Nephron (organoid): ENCODE measurements around the gene PLXNA3.

Source experiments
- H3K27ac Mint-ChIP-seq, 3 experiments: 2 replicates each; pipeline ENCODE4 v1.8.0; 2020; ENCODE audit warnings: mixed read lengths in 3 of 3, mild to moderate bottlenecking in 2 of 3, moderate library complexity in 1 of 3
- H3K27me3 Mint-ChIP-seq: 2 replicates; pipeline ENCODE4 v1.8.0; 2021; ENCODE audit warnings: low read depth, mild to moderate bottlenecking, moderate library complexity, mixed read lengths
- H3K36me3 Mint-ChIP-seq: 2 replicates; pipeline ENCODE4 v1.8.0; 2020; ENCODE audit warnings: low read depth, mixed read lengths
- H3K4me1 Mint-ChIP-seq: 2 replicates; pipeline ENCODE4 v1.8.0; 2020; ENCODE audit warnings: mixed read lengths
- H3K4me3 Mint-ChIP-seq, 3 experiments: 2 replicates each; pipeline ENCODE4 v1.8.0; 2020; ENCODE audit warnings: mild to moderate bottlenecking in 3 of 3, mixed read lengths in 3 of 3, moderate library complexity in 2 of 3
- H3K9me3 Mint-ChIP-seq: 2 replicates; pipeline ENCODE4 v1.8.0; 2020; ENCODE audit warnings: mixed read lengths
- TF ChIP-seq, protein P1 (sequence below), 3 experiments: fragments of 200-600 bp; sonication (generic); IDR thresholded peaks; one replicate each; pipeline ENCODE4 v1.5.0; 2021; ENCODE audit warnings: antibody characterized with exemption in 3 of 3; ENCODE audit not compliant: unreplicated experiment in 3 of 3

The PLXNA3 gene

DNA sequence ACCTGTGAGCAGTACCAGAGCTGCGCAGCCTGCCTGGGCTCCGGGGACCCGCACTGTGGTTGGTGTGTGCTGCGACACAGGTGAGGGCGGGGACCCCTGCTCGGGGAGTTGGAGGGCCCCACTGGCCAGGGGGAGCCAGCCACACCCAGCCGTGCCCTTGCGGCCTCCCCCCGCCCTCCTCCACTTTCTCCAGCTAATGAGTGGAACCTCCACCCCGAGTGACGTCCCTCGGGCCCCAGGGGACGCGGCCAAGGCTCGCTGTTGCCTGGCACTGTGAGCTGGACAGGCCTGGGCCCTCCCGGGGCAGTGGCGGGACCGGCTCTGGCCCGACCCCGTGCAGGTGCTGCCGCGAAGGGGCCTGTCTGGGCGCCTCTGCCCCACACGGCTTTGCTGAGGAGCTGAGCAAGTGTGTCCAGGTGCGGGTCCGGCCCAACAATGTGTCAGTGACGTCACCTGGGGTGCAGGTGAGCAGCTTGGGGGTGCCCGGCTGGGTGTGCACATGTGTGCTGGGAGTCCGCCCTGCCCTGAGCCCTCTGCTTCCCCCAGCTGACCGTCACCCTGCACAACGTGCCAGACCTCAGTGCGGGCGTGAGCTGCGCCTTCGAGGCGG lies 5.6 kb downstream of the PLXNA3 start:
- no peak overlapping the region for H3K27ac Mint-ChIP-seq
- no peaks in the 10 kb centered on the region for H3K27me3 Mint-ChIP-seq
- H3K36me3 Mint-ChIP-seq = peaks cover 17% of the 10 kb centered on the region
- TF ChIP-seq, protein P1, sequence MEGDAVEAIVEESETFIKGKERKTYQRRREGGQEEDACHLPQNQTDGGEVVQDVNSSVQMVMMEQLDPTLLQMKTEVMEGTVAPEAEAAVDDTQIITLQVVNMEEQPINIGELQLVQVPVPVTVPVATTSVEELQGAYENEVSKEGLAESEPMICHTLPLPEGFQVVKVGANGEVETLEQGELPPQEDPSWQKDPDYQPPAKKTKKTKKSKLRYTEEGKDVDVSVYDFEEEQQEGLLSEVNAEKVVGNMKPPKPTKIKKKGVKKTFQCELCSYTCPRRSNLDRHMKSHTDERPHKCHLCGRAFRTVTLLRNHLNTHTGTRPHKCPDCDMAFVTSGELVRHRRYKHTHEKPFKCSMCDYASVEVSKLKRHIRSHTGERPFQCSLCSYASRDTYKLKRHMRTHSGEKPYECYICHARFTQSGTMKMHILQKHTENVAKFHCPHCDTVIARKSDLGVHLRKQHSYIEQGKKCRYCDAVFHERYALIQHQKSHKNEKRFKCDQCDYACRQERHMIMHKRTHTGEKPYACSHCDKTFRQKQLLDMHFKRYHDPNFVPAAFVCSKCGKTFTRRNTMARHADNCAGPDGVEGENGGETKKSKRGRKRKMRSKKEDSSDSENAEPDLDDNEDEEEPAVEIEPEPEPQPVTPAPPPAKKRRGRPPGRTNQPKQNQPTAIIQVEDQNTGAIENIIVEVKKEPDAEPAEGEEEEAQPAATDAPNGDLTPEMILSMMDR (IDR thresholded peaks at IDR 0.05; ENCODE audit: unreplicated experiment in 3 of 3) = no peak
- H3K9me3 Mint-ChIP-seq = peaks cover 12% of the 10 kb centered on the region
- no peak overlapping the region for H3K4me3 Mint-ChIP-seq
- H3K4me1 Mint-ChIP-seq = no peaks in the 10 kb centered on the region

- no peaks in the 10 kb centered on the region for H3K4me1 Mint-ChIP-seq
- no peak overlapping the region for H3K27ac Mint-ChIP-seq
- no peak overlapping the region for H3K4me3 Mint-ChIP-seq
- H3K36me3 Mint-ChIP-seq = peaks cover 17% of the 10 kb centered on the region
- TF ChIP-seq, protein P1 (IDR thresholded peaks at IDR 0.05; ENCODE audit: unreplicated experiment in 3 of 3) = no peak
- H3K27me3 Mint-ChIP-seq = no peaks in the 10 kb centered on the region
- H3K9me3 Mint-ChIP-seq = peaks cover 12% of the 10 kb centered on the region
Measured at GRCh38 chrX:154464806-154465365, 6.8 kb downstream of the PLXNA3 start.

DNA sequence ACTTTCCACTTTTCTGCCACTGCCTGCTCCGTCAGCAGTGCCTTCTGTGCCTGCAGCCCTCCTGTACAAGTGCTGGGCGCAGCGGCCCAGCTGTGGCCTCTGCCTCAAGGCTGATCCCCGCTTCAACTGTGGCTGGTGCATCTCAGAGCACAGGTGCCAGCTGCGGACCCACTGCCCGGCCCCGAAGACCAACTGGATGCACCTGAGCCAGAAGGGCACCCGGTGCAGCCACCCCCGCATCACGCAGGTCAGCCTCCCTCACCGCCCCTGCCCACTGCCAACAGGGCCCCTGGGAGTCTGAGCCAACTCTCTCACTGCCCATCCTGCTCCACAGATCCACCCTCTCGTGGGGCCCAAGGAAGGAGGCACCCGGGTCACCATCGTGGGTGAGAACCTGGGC lies 7.5 kb downstream of the PLXNA3 start:
- Mint-ChIP-seq H3K27me3 (no peaks in the 10 kb centered on the region), H3K27ac (no peak overlapping the region), H3K4me3 (no peak overlapping the region), H3K36me3 (peaks cover 22% of the 10 kb centered on the region), H3K9me3 (peaks cover 12% of the 10 kb centered on the region), H3K4me1 (no peaks in the 10 kb centered on the region)
- TF ChIP-seq, protein P1 (IDR thresholded peaks at IDR 0.05; ENCODE audit: unreplicated experiment in 3 of 3) = no peak

- peaks cover 27% of the 10 kb centered on the region for H3K36me3 Mint-ChIP-seq
- H3K27ac Mint-ChIP-seq = no peak overlapping the region
- H3K4me3 Mint-ChIP-seq = no peak overlapping the region
- peaks cover 10% of the 10 kb centered on the region for H3K9me3 Mint-ChIP-seq
- no peaks in the 10 kb centered on the region for H3K27me3 Mint-ChIP-seq
- no peaks in the 10 kb centered on the region for H3K4me1 Mint-ChIP-seq
- TF ChIP-seq, protein P1 (IDR thresholded peaks at IDR 0.05; ENCODE audit: unreplicated experiment in 3 of 3) = no peak
Measured at GRCh38 chrX:154466036-154466435, 8.0 kb downstream of the PLXNA3 start.

DNA sequence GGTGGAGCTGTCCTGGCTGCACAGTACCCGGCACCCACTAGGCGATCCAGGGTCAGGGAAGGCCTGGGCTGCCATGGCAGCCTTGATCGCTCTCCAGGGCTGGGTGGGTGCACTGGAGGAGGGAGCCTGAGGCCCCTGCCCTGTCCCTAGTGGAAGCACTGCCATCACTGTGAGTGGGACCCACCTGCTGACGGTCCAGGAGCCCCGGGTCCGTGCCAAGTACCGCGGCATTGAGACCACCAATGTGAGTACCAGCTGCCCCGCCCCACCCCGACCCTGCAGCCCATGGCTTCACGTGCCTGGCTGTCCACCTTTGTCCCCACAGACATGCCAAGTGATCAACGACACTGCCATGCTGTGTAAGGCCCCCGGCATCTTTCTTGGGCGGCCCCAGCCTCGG lies 8.8 kb downstream of the PLXNA3 start:
- H3K9me3 Mint-ChIP-seq = peaks cover 7% of the 10 kb centered on the region
- no peaks in the 10 kb centered on the region for H3K27me3 Mint-ChIP-seq
- no peak overlapping the region for H3K27ac Mint-ChIP-seq
- no peak overlapping the region for H3K4me3 Mint-ChIP-seq
- peaks cover 23% of the 10 kb centered on the region for H3K36me3 Mint-ChIP-seq
- TF ChIP-seq, protein P1 (IDR thresholded peaks at IDR 0.05; ENCODE audit: unreplicated experiment in 3 of 3) = no peak
- H3K4me1 Mint-ChIP-seq = no peaks in the 10 kb centered on the region

DNA sequence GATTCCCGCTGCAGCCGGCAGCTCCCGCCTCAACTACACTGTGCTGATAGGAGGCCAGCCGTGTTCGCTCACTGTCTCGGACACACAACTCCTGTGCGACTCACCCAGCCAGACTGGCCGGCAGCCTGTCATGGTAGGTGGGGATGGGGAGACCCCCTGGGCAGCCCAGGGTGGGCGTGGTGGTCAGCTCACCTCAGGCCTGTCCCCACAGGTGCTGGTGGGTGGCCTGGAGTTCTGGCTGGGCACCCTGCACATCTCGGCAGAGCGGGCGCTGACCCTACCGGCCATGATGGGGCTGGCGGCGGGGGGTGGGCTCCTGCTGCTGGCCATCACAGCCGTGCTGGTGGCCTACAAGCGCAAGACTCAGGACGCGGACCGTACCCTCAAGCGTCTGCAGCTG lies 9.5 kb downstream of the PLXNA3 start:
- Mint-ChIP-seq H3K27me3 (no peaks in the 10 kb centered on the region), H3K9me3 (peaks cover 5% of the 10 kb centered on the region), H3K36me3 (peaks cover 21% of the 10 kb centered on the region), H3K4me3 (no peak overlapping the region), H3K4me1 (no peaks in the 10 kb centered on the region), H3K27ac (no peak overlapping the region)
- TF ChIP-seq, protein P1 (IDR thresholded peaks at IDR 0.05; ENCODE audit: unreplicated experiment in 3 of 3) = no peak
